Adrenal gland (tissue), 12 donors: ENCODE data around the gene DNAH3. TPM values are rescaled to one million over a fixed set of nuclear protein-coding genes. Genes with fewer than 3 reads are reported as not detected.
"Not testable (repeated sequence)": the region's sequence is repeated elsewhere in the genome, so short reads cannot be mapped to it uniquely, and the experiment has no call there.

ENCODE experiments used
- DNase-seq, 7 donors: peaks; one replicate each; pipeline ENCODE4 v3.0.0-alpha.2; 2019 to 2020
- H3K27ac ChIP-seq, 5 donors: fragments of 200-600 bp; sonication (generic) in 4 of 5; 1 replicate in 3 of 5; 2 replicates in 2 of 5; pipeline versions ENCODE4 v1.5.1 to v1.8.0; 2016 to 2020; ENCODE audit warnings: mild to moderate bottlenecking in 1 of 5
- H3K27me3 ChIP-seq: fragments of 200-600 bp; 2 replicates; pipeline ENCODE4 v1.8.0; 2021
- H3K36me3 ChIP-seq, 2 donors: fragments of 200-600 bp; replicated peaks in 1 of 2; 1 replicate in 1 of 2; 2 replicates in 1 of 2; pipeline versions ENCODE4 v1.5.1 to v1.8.0; 2018 to 2022
- H3K4me1 ChIP-seq, 2 donors: fragments of 200-600 bp; replicated peaks in 1 of 2; 1 replicate in 1 of 2; 2 replicates in 1 of 2; pipeline versions ENCODE4 v1.5.1 to v1.8.0; 2018 to 2021
- H3K4me3 ChIP-seq, 4 donors: fragments of 200-600 bp; sonication (generic) in 3 of 4; one replicate each; pipeline ENCODE4 v1.5.1; 2016 to 2018
- H3K9me3 ChIP-seq, 3 donors: fragments of 200-600 bp; sonication (generic) in 1 of 3; replicated peaks in 1 of 3; 1 replicate in 2 of 3; 2 replicates in 1 of 3; pipeline versions ENCODE4 v1.5.1 to v1.8.0; 2016 to 2021
- POLR2A ChIP-seq, 2 donors: fragments of 450-650 bp; IDR thresholded peaks; one replicate each; pipeline ENCODE4 v1.6.1; 2017; ENCODE audit warnings: antibody characterized with exemption in 2 of 2, mild to moderate bottlenecking in 2 of 2, moderate library complexity in 1 of 2
- WGBS, 4 donors: extraction: QIAGEN DNeasy Blood & Tissue Kit in 2 of 4; methylation state at CpG; one replicate each; pipeline versions ENCODE4 v1.1.5 to v1.1.7; 2013 to 2017; 5-methylcytosine and 5-hydroxymethylcytosine counted together
- intact Hi-C, 2 donors: fragments of 100-400 bp; cut with DNase I; formaldehyde crosslinking; loops; one replicate each; pipeline versions ENCODE4 v1.14.1 to v1.15.0; 2022 to 2023
- polyA plus RNA-seq, 3 donors: library from polyadenylated mRNA; stranded (reverse); fragments of 200-250 nt in 2 of 3; fragments of 350-450 nt in 1 of 3; fragmentation: Illumina TruSeq in 1 of 3; extraction: RNeasy Lipid Tissue Mini Kit (QIAGEN cat#74804) in 1 of 3; gene quantifications; one replicate each; pipeline ENCODE4 v1.2.3, GENCODE V29; 2013 to 2014
- total RNA-seq, 9 donors: library from RNA; depleted of rRNA in 4 of 9; stranded (reverse); fragments of >200 nt in 4 of 9; fragments of 120-200 nt in 1 of 9; fragmentation: NEBNext Ultra II Directional in 1 of 9; extraction: Animal tissue kit (Norgen Biotek cat#: 25700) in 1 of 9; gene quantifications; one replicate each; pipeline versions ENCODE4 v1.1.0 to v1.2.4, GENCODE V29; 2013 to 2023
- TF ChIP-seq, protein P1 (sequence below), 6 experiments: fragments of 450-650 bp in 4 of 6; fragments of 200-600 bp in 2 of 6; sonication (generic) in 1 of 6; IDR thresholded peaks; 1 replicate in 5 of 6; 2 replicates in 1 of 6; pipeline versions ENCODE4 v1.5.1 to v1.8.0; 2016 to 2021; ENCODE audit warnings: antibody characterized with exemption in 6 of 6, mild to moderate bottlenecking in 2 of 6, moderate library complexity in 1 of 6
- donor health status: healthy with polysubstance abuse.
- donor health status: Bipolar disorder and iron deficiency.
- donor health status: DM: yes; HTN: yes; CAD: no.
- donor health status: DM: no; HTN: no; CAD: no.
- donor health status: DM: no; HTN: no; CAD: no.
- donor health status: DM: yes; HTN: yes; CAD: no.

The DNAH3 gene
- total and polyA plus RNA-seq, 12 donors = 0.06 to 0.40 (median 0.20) TPM; not detected in 6

DNA sequence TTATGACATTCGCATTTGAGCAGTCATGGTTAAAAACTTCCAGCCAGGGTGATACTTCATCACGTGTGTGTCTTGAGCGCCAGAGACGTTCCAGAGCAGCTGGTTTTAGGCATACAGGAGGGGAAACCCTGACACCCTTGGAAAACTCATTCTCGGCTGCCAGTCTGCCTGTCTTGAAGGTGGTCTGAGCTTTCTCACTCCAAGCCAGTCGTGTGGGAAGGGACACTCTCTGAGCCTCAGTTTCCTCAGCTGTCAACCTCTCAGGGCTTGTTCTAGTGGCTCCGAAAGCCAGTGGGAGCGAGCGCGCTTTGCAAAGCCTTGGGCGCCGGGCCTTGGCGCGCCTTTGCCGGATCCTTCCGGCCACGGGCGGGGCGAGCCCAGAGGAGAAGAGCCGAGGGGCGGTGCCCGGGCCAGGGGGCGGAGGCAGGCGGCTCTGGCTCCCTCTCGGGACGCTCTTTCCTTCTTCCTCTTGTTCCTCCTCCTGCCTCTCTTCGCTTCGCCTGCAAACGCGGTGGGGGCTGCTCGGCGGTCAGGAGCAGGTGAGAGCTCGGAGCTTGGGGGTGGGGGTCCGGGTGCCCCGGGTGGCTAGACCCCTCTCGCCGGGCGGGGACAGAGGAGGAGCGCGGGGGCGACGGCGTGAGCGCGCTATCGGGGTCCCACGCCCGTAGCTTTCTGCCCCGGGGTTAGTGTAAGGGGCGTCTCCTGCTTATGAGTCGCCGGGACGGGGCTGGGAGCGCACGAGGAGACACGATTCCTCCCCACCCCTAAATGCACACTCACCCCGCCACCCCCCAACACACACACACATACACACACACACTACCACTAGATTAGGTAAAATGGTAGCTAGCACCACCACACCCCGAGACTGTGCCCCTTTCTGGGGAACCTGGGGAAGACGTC is 7.8 kb upstream of the DNAH3 start, which contains the start of gene LDAF1:
Gene LDAF1 (plus strand): TSS at position 467 of the 903 bp plus-strand sequence. CDS start 2,509 bp downstream, outside the sequence.
- H3K9me3 ChIP-seq = no peaks in the 10 kb centered on the region
- intact Hi-C loops = loop anchor here (10.0 kb wide), 3 partner anchors 136 to 1166 kb away; no protein-coding TSS in a partner anchor
- TF ChIP-seq, protein P1, sequence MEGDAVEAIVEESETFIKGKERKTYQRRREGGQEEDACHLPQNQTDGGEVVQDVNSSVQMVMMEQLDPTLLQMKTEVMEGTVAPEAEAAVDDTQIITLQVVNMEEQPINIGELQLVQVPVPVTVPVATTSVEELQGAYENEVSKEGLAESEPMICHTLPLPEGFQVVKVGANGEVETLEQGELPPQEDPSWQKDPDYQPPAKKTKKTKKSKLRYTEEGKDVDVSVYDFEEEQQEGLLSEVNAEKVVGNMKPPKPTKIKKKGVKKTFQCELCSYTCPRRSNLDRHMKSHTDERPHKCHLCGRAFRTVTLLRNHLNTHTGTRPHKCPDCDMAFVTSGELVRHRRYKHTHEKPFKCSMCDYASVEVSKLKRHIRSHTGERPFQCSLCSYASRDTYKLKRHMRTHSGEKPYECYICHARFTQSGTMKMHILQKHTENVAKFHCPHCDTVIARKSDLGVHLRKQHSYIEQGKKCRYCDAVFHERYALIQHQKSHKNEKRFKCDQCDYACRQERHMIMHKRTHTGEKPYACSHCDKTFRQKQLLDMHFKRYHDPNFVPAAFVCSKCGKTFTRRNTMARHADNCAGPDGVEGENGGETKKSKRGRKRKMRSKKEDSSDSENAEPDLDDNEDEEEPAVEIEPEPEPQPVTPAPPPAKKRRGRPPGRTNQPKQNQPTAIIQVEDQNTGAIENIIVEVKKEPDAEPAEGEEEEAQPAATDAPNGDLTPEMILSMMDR (IDR thresholded peaks at IDR 0.05) = no peak
- peak; percentile 33 to 62 for TF ChIP-seq POLR2A (IDR thresholded peaks at IDR 0.05)
- WGBS, 4 donors = 0 to 2% (median 1%) methylated on average over 10 to 58 of the region's 59 CpGs
- H3K4me3 ChIP-seq = peak within 1 kb of the TSS; percentile 38 to 82 (median 67)
- H3K27me3 ChIP-seq = no peaks in the 10 kb centered on the region
- peaks cover 47 to 52% of the 10 kb centered on the region in 2 donors for H3K4me1 ChIP-seq
- DNase-seq = peak; percentile 78 to 88 (median 85)
- no peaks in the 10 kb centered on the region for H3K36me3 ChIP-seq
- H3K27ac ChIP-seq = peak within 1 kb of the TSS in 4 of 5 donors; percentile 10 to 82 (median 62)

DNA sequence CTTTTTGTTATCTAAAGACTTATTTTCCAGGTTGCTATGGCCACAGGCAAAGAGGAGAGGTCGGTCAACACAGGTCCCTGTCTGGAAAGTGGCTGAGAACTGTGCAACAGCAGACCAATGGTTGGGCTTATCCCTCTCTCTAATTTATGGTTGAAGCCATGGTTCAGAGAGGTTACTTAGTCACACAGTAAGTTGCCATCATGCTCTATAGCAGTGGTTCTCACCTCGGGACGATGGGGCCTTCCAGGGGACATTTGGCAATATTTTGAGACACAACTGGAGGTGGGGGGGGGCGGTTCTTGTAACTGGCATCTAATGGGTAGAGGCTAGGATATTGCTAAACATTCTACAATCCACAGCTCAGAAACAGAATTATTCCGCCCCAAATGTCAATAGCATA is 7.0 kb upstream of the DNAH3 start:
- Histone ChIP-seq H3K4me1 (peaks cover 39 to 43% of the 10 kb centered on the region in 2 donors), H3K27ac (peak overlapping the region in 3 of 5 donors; percentile 58 to 82 (median 67)), H3K4me3 (peak overlapping the region in 1 of 4 donors; percentile 65), H3K36me3 (no peaks in the 10 kb centered on the region), H3K27me3 (no peaks in the 10 kb centered on the region), H3K9me3 (no peaks in the 10 kb centered on the region)
- 58 to 73% (median 62%) methylated on average over 5 of the region's 5 CpGs for WGBS, 4 donors
- intact Hi-C loops = loop anchor here (10.0 kb wide), 3 partner anchors 137 to 1167 kb away; no protein-coding TSS in a partner anchor
- DNase-seq = no peak
- no peak for TF ChIP-seq POLR2A (IDR thresholded peaks at IDR 0.05)
- TF ChIP-seq, protein P1 (IDR thresholded peaks at IDR 0.05) = no peak

DNA sequence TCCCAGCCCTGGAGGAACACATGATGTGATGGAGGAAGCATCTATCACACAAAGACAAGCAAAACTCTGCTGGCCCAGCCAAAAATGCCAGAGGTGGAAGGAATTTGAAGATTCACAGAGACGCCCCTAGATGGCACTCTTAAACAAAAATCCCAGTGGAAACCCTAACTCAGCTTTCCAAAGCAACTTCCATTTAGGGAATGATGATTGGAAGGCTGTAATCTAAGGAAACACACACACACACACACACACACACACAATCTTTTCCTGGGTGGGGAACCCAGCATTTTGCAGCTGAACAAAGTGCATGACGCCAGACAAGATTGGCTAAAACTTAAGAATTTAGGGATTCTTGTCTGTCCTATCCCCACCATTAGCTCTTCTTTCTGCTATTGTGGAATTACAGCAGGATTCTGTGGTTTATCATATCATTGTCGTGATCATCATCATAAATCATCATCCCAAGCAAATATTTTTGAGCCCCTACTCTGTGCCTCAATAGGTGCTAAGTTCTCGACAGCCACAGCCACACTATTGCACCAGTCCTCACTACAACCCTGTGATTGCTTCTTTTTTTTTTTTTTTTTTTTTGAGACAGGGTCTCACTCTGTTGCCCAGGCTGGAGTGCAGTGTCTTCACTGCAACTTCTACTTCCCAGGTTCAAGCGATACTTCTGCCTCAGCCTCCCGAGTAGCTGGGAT is 6.3 kb upstream of the DNAH3 start:
- Histone ChIP-seq H3K27ac (no peak overlapping the region), H3K36me3 (no peaks in the 10 kb centered on the region), H3K4me1 (peaks cover 33 to 36% of the 10 kb centered on the region in 2 donors), H3K27me3 (no peaks in the 10 kb centered on the region), H3K4me3 (no peak overlapping the region), H3K9me3 (no peaks in the 10 kb centered on the region)
- peak in 6 of 7 donors; percentile 26 to 59 (median 40) for DNase-seq
- 41 to 47% (median 46%) methylated on average over 6 of the region's 6 CpGs for WGBS, 4 donors
- TF ChIP-seq POLR2A (IDR thresholded peaks at IDR 0.05) = no peak
- TF ChIP-seq, protein P1 (IDR thresholded peaks at IDR 0.05) = peak; percentile 23 to 71 (median 61)
- intact Hi-C loops = loop anchor here (10.0 kb wide), 3 partner anchors 138 to 1168 kb away; no protein-coding TSS in a partner anchor

DNA sequence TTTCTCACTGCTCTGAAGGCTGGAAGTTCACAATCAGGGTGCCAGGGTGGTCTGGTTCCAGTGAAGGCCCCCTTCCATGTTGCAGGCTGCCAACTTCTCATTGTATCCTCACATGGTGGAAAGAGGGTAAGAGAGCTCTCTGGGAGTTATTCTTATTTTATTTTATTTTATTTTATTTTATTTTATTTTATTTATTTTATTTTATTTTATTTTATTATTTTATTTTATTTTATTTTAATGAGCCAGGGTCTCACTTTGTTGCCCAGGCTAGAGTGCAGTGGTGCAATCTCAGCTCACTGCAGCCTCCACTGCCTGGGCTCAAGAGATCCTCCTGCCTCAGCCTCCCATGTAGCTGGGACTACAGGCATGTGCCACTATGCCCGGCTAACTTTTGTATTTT is 5.4 kb upstream of the DNAH3 start:
- H3K27ac ChIP-seq = not testable (repeated sequence)
- WGBS, 4 donors = 25 to 47% (median 45%) methylated on average over 1 of the region's 1 CpG
- intact Hi-C loops = loop anchor here (10.0 kb wide), 3 partner anchors 139 to 1169 kb away; no protein-coding TSS in a partner anchor

DNA sequence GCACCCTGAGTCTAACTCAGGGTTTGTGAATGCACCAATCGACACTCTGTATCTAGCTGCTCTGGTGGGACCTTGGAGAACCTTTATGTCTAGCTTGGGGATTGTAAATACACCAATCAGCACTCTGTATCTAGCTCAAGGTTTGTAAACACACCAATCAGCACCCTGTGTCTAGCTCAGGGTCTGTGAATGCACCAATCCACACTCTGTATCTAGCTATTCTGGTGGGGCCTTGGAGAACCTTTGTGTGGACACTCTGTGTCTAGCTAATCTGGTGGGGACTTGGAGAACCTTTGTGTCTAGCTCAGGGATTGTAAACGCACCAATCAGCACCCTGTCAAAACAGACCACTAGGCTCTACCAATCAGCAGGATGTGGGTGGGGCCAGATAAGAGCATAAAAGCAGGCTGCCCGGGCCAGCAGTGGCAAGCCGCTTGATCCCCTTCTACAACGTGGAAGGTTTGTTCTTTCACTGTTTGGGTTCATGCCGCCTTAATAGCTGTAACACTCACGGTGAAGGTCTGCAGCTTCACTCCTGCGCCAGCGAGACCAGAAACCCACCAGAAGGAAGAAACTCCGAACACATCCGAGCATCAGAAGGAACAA is 2.6 kb upstream of the DNAH3 start:
- intact Hi-C loops = loop anchor here (10.0 kb wide), 3 partner anchors 142 to 1172 kb away; no protein-coding TSS in a partner anchor
- not testable (repeated sequence) for H3K27ac ChIP-seq, H3K36me3 ChIP-seq, H3K9me3 ChIP-seq, DNase-seq, H3K27me3 ChIP-seq, H3K4me3 ChIP-seq, H3K4me1 ChIP-seq
- WGBS, 4 donors = 87 to 90% (median 88%) methylated on average over 9 to 11 of the region's 11 CpGs

More for the DNA sequence above, 5.4 kb upstream of the DNAH3 start:
- not testable (repeated sequence) for H3K4me3 ChIP-seq, H3K9me3 ChIP-seq, DNase-seq, H3K27me3 ChIP-seq, H3K36me3 ChIP-seq
- H3K4me1 ChIP-seq = peaks cover 24 to 27% of the 10 kb centered on the region in 2 donors

DNA sequence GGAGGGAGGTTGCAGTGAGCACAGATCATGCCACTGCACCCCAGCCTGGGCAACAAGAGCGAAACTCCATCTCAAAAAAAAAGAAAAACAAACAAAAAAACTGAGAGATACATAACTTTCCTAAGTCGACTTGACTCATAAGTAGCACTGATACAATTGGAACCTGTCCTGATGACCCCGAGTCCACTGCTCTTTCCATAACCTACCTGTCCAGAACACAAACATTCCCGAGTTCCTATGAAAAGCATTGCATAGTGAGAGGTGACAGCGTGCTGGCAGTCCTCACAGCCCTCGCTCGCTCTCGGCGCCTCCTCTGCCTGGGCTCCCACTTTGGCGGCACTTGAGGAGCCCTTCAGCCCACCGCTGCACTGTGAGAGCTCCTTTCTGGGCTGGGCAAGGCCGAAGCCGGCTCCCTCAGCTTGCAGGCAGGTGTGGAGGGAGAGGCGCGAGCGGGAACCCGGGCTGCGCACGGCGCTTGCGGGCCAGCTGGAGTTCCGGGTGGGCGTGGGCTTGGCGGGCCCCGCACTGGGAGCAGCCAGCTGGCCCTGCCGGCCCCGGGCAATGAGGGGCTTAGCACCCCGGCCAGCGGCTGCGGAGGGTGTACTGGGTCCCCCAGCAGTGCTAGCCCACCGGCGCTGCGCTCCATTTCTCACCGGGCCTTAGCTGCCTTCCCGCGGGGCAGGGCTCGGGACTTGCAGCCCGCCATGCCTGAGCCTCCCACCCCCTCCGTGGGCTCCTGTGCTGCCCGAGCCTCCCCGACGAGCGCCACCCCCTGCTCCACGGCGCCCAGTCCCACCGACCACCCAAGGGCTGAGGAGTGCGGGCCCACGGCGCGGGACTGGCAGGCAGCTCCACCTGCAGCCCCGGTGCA is 1.7 kb upstream of the DNAH3 start:
- not testable (repeated sequence) for H3K27me3 ChIP-seq, H3K4me3 ChIP-seq, H3K27ac ChIP-seq, DNase-seq, H3K9me3 ChIP-seq, H3K36me3 ChIP-seq, H3K4me1 ChIP-seq
- WGBS, 4 donors = 76 to 86% (median 83%) methylated on average over 9 to 51 of the region's 51 CpGs
- intact Hi-C loops = loop anchor here (10.0 kb wide), 3 partner anchors 142 to 1172 kb away; no protein-coding TSS in a partner anchor
